Mesothelial cell of epicardium (in vitro differentiated cells): Measurements from ENCODE around the gene MADD. TPM values are rescaled to one million over a fixed set of nuclear protein-coding genes. Genes with fewer than 3 reads are reported as not detected.

Source experiments
- DNase-seq, 2 experiments: peaks; one replicate each; pipeline ENCODE4 v3.0.0; 2021; ENCODE audit warnings: low spot score in 2 of 2; ENCODE audit not compliant: unreplicated experiment in 2 of 2
- H3K27ac Mint-ChIP-seq: 2 replicates; pipeline ENCODE4 v1.8.0; 2021; ENCODE audit warnings: mixed read lengths
- H3K27me3 Mint-ChIP-seq: 2 replicates; pipeline ENCODE4 v1.8.0; 2021; ENCODE audit warnings: low read depth, mixed read lengths
- H3K36me3 Mint-ChIP-seq: 2 replicates; pipeline ENCODE4 v1.8.0; 2021; ENCODE audit warnings: mixed read lengths
- H3K4me1 Mint-ChIP-seq: 2 replicates; pipeline ENCODE4 v1.8.0; 2021; ENCODE audit warnings: mixed read lengths
- H3K4me3 Mint-ChIP-seq: 2 replicates; pipeline ENCODE4 v1.8.0; 2021; ENCODE audit warnings: mild to moderate bottlenecking, moderate library complexity, mixed read lengths
- H3K9me3 Mint-ChIP-seq: 2 replicates; pipeline ENCODE4 v1.8.0; 2021; ENCODE audit warnings: mixed read lengths
- CTCF ChIP-seq: fragments of 200-600 bp; sonication (generic); IDR thresholded peaks from one replicate; pipeline ENCODE4 v1.5.0; 2021; ENCODE audit warnings: antibody characterized with exemption; ENCODE audit not compliant: unreplicated experiment
- total RNA-seq: library from RNA; stranded (reverse); gene quantifications from 3 replicates; pipeline ENCODE4 v1.2.1, GENCODE V29; 2021

The MADD gene
- total RNA-seq, 1 donor from 2014 or later, result 71.2 TPM

GRCh38 chr11:47342854-47343253 is 72.9 kb downstream of the MADD start:
- Mint-ChIP-seq H3K27me3 (no peaks in the 10 kb centered on the region), H3K4me1 (no peaks in the 10 kb centered on the region), H3K36me3 (no peaks in the 10 kb centered on the region), H3K9me3 (no peaks in the 10 kb centered on the region), H3K27ac (no peak overlapping the region), H3K4me3 (no peak overlapping the region)
- TF ChIP-seq CTCF, result no peak
- no peak for DNase-seq

GRCh38 chr11:47345890-47346563 is 76.1 kb downstream of the MADD start:
- no peak for DNase-seq
- H3K4me3 Mint-ChIP-seq, result no peak overlapping the region
- TF ChIP-seq CTCF, result no peak

GRCh38 chr11:47347137-47347536 is 77.2 kb downstream of the MADD start:
- no peak overlapping the region for H3K27ac Mint-ChIP-seq
- DNase-seq, result no peak
- no peak for TF ChIP-seq CTCF
- H3K27me3 Mint-ChIP-seq, result no peaks in the 10 kb centered on the region
- no peaks in the 10 kb centered on the region for H3K9me3 Mint-ChIP-seq
- no peak overlapping the region for H3K4me3 Mint-ChIP-seq
- no peaks in the 10 kb centered on the region for H3K36me3 Mint-ChIP-seq
- H3K4me1 Mint-ChIP-seq, result no peaks in the 10 kb centered on the region

More at GRCh38 chr11:47345890-47346563, 76.1 kb downstream of the MADD start:
- Mint-ChIP-seq H3K27ac (no peak overlapping the region), H3K27me3 (no peaks in the 10 kb centered on the region), H3K4me1 (no peaks in the 10 kb centered on the region), H3K36me3 (no peaks in the 10 kb centered on the region), H3K9me3 (no peaks in the 10 kb centered on the region)

GRCh38 chr11:47348131-47348802 is 78.3 kb downstream of the MADD start:
- H3K27me3 Mint-ChIP-seq, result no peaks in the 10 kb centered on the region
- no peak for TF ChIP-seq CTCF

GRCh38 chr11:47348859-47349258 is 78.9 kb downstream of the MADD start:
- Mint-ChIP-seq H3K4me3 (no peak overlapping the region), H3K4me1 (no peaks in the 10 kb centered on the region), H3K36me3 (no peaks in the 10 kb centered on the region), H3K27ac (no peak overlapping the region), H3K9me3 (no peaks in the 10 kb centered on the region), H3K27me3 (no peaks in the 10 kb centered on the region)
- no peak for DNase-seq
- TF ChIP-seq CTCF, result no peak

More at GRCh38 chr11:47348131-47348802, 78.3 kb downstream of the MADD start:
- DNase-seq, result no peak
- Mint-ChIP-seq H3K4me3 (no peak overlapping the region), H3K27ac (no peak overlapping the region), H3K4me1 (no peaks in the 10 kb centered on the region), H3K36me3 (no peaks in the 10 kb centered on the region), H3K9me3 (no peaks in the 10 kb centered on the region)
